ENCODE results near the gene ASTN1. TPM values are rescaled to one million over a fixed set of nuclear protein-coding genes. Genes with fewer than 3 reads are reported as not detected.

Gene ASTN1
- total RNA-seq, 1 experiment from 2014 or later, result 0.05 TPM

GRCh38 chr1:177065430-177065829, 99.1 kb downstream of the ASTN1 start:
- Histone ChIP-seq H3K27ac (ENCODE audit: low read length) (no peak overlapping the region), H3K4me1 (ENCODE audit: control insufficient read depth, insufficient read depth, low read length) (no peaks in the 10 kb centered on the region), H3K9me3 (ENCODE audit: control insufficient read depth, insufficient read depth, low read depth, low read length) (no peaks in the 10 kb centered on the region), H3K36me3 (ENCODE audit: control insufficient read depth, insufficient read depth, low read length) (no peaks in the 10 kb centered on the region), H3K4me3 (ENCODE audit: low read depth in 2 of 2, low read length in 2 of 2) (no peak overlapping the region), H3K27me3 (ENCODE audit: control insufficient read depth, insufficient read depth, low read length) (no peaks in the 10 kb centered on the region)
- ChIA-PET POLR2A (no interaction called here), CTCF (no interaction called here)
- TF ChIP-seq, protein P1, sequence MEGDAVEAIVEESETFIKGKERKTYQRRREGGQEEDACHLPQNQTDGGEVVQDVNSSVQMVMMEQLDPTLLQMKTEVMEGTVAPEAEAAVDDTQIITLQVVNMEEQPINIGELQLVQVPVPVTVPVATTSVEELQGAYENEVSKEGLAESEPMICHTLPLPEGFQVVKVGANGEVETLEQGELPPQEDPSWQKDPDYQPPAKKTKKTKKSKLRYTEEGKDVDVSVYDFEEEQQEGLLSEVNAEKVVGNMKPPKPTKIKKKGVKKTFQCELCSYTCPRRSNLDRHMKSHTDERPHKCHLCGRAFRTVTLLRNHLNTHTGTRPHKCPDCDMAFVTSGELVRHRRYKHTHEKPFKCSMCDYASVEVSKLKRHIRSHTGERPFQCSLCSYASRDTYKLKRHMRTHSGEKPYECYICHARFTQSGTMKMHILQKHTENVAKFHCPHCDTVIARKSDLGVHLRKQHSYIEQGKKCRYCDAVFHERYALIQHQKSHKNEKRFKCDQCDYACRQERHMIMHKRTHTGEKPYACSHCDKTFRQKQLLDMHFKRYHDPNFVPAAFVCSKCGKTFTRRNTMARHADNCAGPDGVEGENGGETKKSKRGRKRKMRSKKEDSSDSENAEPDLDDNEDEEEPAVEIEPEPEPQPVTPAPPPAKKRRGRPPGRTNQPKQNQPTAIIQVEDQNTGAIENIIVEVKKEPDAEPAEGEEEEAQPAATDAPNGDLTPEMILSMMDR (IDR thresholded peaks at IDR 0.05), result no peak
- TF ChIP-seq TCF7L2 (IDR thresholded peaks at IDR 0.05; ENCODE audit: low read depth, low read length) (no peak), SIN3A (IDR thresholded peaks at IDR 0.05; ENCODE audit: borderline replicate concordance, insufficient read depth, low read depth, low read length) (no peak), POLR2AphosphoS5 (IDR thresholded peaks at IDR 0.05; ENCODE audit: low read depth, low read length) (no peak)
- TF ChIP-seq, protein P2, sequence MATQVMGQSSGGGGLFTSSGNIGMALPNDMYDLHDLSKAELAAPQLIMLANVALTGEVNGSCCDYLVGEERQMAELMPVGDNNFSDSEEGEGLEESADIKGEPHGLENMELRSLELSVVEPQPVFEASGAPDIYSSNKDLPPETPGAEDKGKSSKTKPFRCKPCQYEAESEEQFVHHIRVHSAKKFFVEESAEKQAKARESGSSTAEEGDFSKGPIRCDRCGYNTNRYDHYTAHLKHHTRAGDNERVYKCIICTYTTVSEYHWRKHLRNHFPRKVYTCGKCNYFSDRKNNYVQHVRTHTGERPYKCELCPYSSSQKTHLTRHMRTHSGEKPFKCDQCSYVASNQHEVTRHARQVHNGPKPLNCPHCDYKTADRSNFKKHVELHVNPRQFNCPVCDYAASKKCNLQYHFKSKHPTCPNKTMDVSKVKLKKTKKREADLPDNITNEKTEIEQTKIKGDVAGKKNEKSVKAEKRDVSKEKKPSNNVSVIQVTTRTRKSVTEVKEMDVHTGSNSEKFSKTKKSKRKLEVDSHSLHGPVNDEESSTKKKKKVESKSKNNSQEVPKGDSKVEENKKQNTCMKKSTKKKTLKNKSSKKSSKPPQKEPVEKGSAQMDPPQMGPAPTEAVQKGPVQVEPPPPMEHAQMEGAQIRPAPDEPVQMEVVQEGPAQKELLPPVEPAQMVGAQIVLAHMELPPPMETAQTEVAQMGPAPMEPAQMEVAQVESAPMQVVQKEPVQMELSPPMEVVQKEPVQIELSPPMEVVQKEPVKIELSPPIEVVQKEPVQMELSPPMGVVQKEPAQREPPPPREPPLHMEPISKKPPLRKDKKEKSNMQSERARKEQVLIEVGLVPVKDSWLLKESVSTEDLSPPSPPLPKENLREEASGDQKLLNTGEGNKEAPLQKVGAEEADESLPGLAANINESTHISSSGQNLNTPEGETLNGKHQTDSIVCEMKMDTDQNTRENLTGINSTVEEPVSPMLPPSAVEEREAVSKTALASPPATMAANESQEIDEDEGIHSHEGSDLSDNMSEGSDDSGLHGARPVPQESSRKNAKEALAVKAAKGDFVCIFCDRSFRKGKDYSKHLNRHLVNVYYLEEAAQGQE (IDR thresholded peaks at IDR 0.05; ENCODE audit: insufficient read depth in 1 of 2, low read depth in 2 of 2, low read length in 1 of 2), result no peak
- DNase-seq (ENCODE audit: low read depth, low spot score) (no peak), ATAC-seq (no peak)
- intact Hi-C loops (cut with micrococcal nuclease; ENCODE audit: unreplicated experiment), result no loop called here
- BruUV-seq (replicated peaks), result no TSS peak
- in situ Hi-C loops (cut with HindIII; ENCODE audit: low pct_unique_long_range_greater_than_20kb, low sequenced_read_pairs), result no loop called here

GRCh38 chr1:177063648-177064047, 100.9 kb downstream of the ASTN1 start:
- no peaks in the 10 kb centered on the region for H3K4me1 ChIP-seq (ENCODE audit: control insufficient read depth, insufficient read depth, low read length)
- POLR2A ChIA-PET, result no interaction called here
- CTCF ChIA-PET, result no interaction called here
- ATAC-seq, result no peak
- H3K27me3 ChIP-seq (ENCODE audit: control insufficient read depth, insufficient read depth, low read length), result no peaks in the 10 kb centered on the region
- H3K9me3 ChIP-seq (ENCODE audit: control insufficient read depth, insufficient read depth, low read depth, low read length), result no peaks in the 10 kb centered on the region
- no peak overlapping the region for H3K4me3 ChIP-seq (ENCODE audit: low read depth in 2 of 2, low read length in 2 of 2)
- in situ Hi-C loops (cut with HindIII; ENCODE audit: low pct_unique_long_range_greater_than_20kb, low sequenced_read_pairs) (no loop called here), intact Hi-C loops (cut with micrococcal nuclease; ENCODE audit: unreplicated experiment) (no loop called here)
- H3K27ac ChIP-seq (ENCODE audit: low read length), result no peak overlapping the region
- BruUV-seq (replicated peaks), result no TSS peak
- no peaks in the 10 kb centered on the region for H3K36me3 ChIP-seq (ENCODE audit: control insufficient read depth, insufficient read depth, low read length)
- DNase-seq (ENCODE audit: low read depth, low spot score), result no peak
- TF ChIP-seq TCF7L2 (IDR thresholded peaks at IDR 0.05; ENCODE audit: low read depth, low read length) (no peak), POLR2AphosphoS5 (IDR thresholded peaks at IDR 0.05; ENCODE audit: low read depth, low read length) (no peak), SIN3A (IDR thresholded peaks at IDR 0.05; ENCODE audit: borderline replicate concordance, insufficient read depth, low read depth, low read length) (no peak)
- TF ChIP-seq, protein P1 (IDR thresholded peaks at IDR 0.05), result no peak
- TF ChIP-seq, protein P2 (IDR thresholded peaks at IDR 0.05; ENCODE audit: insufficient read depth in 1 of 2, low read depth in 2 of 2, low read length in 1 of 2), result no peak

Measured in Panc1 (cell line).